C4-2B (cell line): ENCODE data around the gene FNDC3B.

ENCODE experiments used
- H3K27ac ChIP-seq: fragments of 450-650 bp; 2 replicates; pipeline ENCODE4 v1.5.1; 2017
- CTCF ChIP-seq: fragments of 450-650 bp; conservative IDR thresholded peaks from 2 replicates; pipeline ENCODE4 v1.5.1; 2017; ENCODE audit warnings: mild to moderate bottlenecking
- ZFX ChIP-seq: fragments of 450-650 bp; IDR thresholded peaks from 2 replicates; pipeline ENCODE4 v1.6.1; 2017

Gene FNDC3B

GRCh38 chr3:172135820-172136219, 96.4 kb downstream of the FNDC3B start:
- TF ChIP-seq ZFX = no peak
- no peak for TF ChIP-seq CTCF
- no peak overlapping the region for H3K27ac ChIP-seq

- no peak overlapping the region for H3K27ac ChIP-seq
- TF ChIP-seq CTCF (no peak), ZFX (no peak)
These were observed 97.0 kb downstream of the FNDC3B start for GRCh38 chr3:172136330-172136729.

- TF ChIP-seq CTCF (no peak), ZFX (no peak)
- no peak overlapping the region for H3K27ac ChIP-seq
These were observed 98.2 kb downstream of the FNDC3B start for GRCh38 chr3:172137287-172138192.

GRCh38 chr3:172138193-172138537, 98.8 kb downstream of the FNDC3B start:
- no peak for TF ChIP-seq ZFX
- TF ChIP-seq CTCF = no peak
- H3K27ac ChIP-seq = no peak overlapping the region

GRCh38 chr3:172138792-172139507, 99.6 kb downstream of the FNDC3B start:
- TF ChIP-seq ZFX (no peak), CTCF (no peak)
- H3K27ac ChIP-seq = no peak overlapping the region

- TF ChIP-seq ZFX (no peak), CTCF (no peak)
- H3K27ac ChIP-seq = no peak overlapping the region
These were observed 100.3 kb downstream of the FNDC3B start for GRCh38 chr3:172139528-172140276.
